Endothelial cell of umbilical vein (primary cell): ENCODE results near the gene UEVLD. TPM values are rescaled to one million over a fixed set of nuclear protein-coding genes. Genes with fewer than 3 reads are reported as not detected.

Experiments used
- BruUV-seq: library from RNA; stranded (reverse); fragments of 400-500 nt; replicated peaks from 2 replicates; lab custom pipeline; 2021; lab: Mats Ljungman, UMichigan
- CTCF ChIA-PET: fragments of 300-600, 350-600 bp; sonication (Branson Sonifier 250); formaldehyde crosslinking; loops from one replicate; lab custom pipeline; 2021; ENCODE audit warnings: antibody characterized with exemption, inconsistent platforms; lab: Charles Lee
- POLR2A ChIA-PET: fragments of 300-600, 350-600 bp; sonication (Branson Sonifier 250); formaldehyde crosslinking; loops from one replicate; lab custom pipeline; 2021; ENCODE audit warnings: antibody characterized with exemption, inconsistent platforms; lab: Charles Lee
- DNase-seq: peaks from one replicate; pipeline ENCODE4 v3.0.0-alpha.2; 2011; ENCODE audit warnings: low read depth, low spot score
- FAIRE-seq: peaks from 2 replicates; lab custom pipeline; 2011; peaks lifted over from hg19 to GRCh38; lab: Jason Lieb, UNC
- H2AFZ ChIP-seq: 2 replicates; pipeline ENCODE4 v1.6.0; 2012; ENCODE audit warnings: low read depth, low read length, control low read depth, inconsistent platforms
- H3K27ac ChIP-seq: 2 replicates; pipeline ENCODE4 v1.5.1; 2011; ENCODE audit warnings: low read depth, mild to moderate bottlenecking, control low read depth, low read length, moderate library complexity; ENCODE audit not compliant: insufficient read depth
- H3K27me3 ChIP-seq, 2 experiments: 2 replicates each; pipeline versions ENCODE4 v1.6.0 to v1.6.1; 2011; ENCODE audit warnings: low read length in 2 of 2, mixed read lengths in 1 of 2; ENCODE audit not compliant: control insufficient read depth in 2 of 2, insufficient read depth in 2 of 2
- H3K36me3 ChIP-seq, 2 experiments: 2 replicates in 1 of 2; 3 replicates in 1 of 2; pipeline ENCODE4 v1.5.1; 2011; ENCODE audit warnings: low read length in 2 of 2, mild to moderate bottlenecking in 1 of 2, moderate library complexity in 1 of 2; ENCODE audit not compliant: control insufficient read depth in 2 of 2, insufficient read depth in 2 of 2; ENCODE audit errors: extremely low read depth in 1 of 2
- H3K4me1 ChIP-seq: 3 replicates; pipeline ENCODE4 v1.5.1; 2011; ENCODE audit warnings: mild to moderate bottlenecking, low read length; ENCODE audit not compliant: control insufficient read depth, insufficient read depth; ENCODE audit errors: extremely low read depth
- H3K4me2 ChIP-seq: 2 replicates; pipeline ENCODE4 v1.6.1; 2011; ENCODE audit warnings: low read length, control low read depth, mixed read lengths; ENCODE audit not compliant: insufficient read depth
- H3K4me3 ChIP-seq, 3 experiments: fragments of 200-600 bp in 1 of 3; sonication (generic), shearing (Covaris generic) in 1 of 3; replicated peaks in 1 of 3; 2 replicates each; pipeline ENCODE4 v1.5.1; 2011 to 2016; ENCODE audit warnings: control low read depth in 3 of 3, low read length in 3 of 3, mild to moderate bottlenecking in 2 of 3, inconsistent platforms in 1 of 3, low read depth in 1 of 3, moderate library complexity in 1 of 3; ENCODE audit not compliant: insufficient read depth in 1 of 3
- H3K79me2 ChIP-seq: 2 replicates; pipeline ENCODE4 v1.6.0; 2012; ENCODE audit warnings: low read length, inconsistent platforms; ENCODE audit not compliant: control insufficient read depth, insufficient read depth
- H3K9ac ChIP-seq: replicated peaks from 2 replicates; pipeline ENCODE3; 2011; ENCODE audit warnings: low read length, control low read depth; ENCODE audit not compliant: insufficient read depth; ENCODE audit errors: extremely low read depth
- H3K9me1 ChIP-seq: replicated peaks from 3 replicates; pipeline ENCODE4 v1.6.0; 2011; ENCODE audit warnings: mild to moderate bottlenecking, low read length; ENCODE audit not compliant: control insufficient read depth, insufficient read depth; ENCODE audit errors: extremely low read depth
- H3K9me3 ChIP-seq: replicated peaks from 2 replicates; pipeline ENCODE4 v1.5.1; 2012; ENCODE audit warnings: low read length, inconsistent platforms; ENCODE audit not compliant: control insufficient read depth, insufficient read depth
- H4K20me1 ChIP-seq: replicated peaks from 2 replicates; pipeline ENCODE3; 2011; ENCODE audit warnings: mild to moderate bottlenecking, low read length; ENCODE audit not compliant: control insufficient read depth, insufficient read depth; ENCODE audit errors: extremely low read depth
- CTCF ChIP-seq, 2 donors: IDR thresholded peaks; 1 replicate in 1 of 2; 2 replicates in 1 of 2; pipeline ENCODE4 v1.5.1; 2011; ENCODE audit warnings: low read length in 2 of 2, mild to moderate bottlenecking in 2 of 2, moderate library complexity in 2 of 2, control low read depth in 1 of 2, inconsistent platforms in 1 of 2, low read depth in 1 of 2; ENCODE audit not compliant: insufficient read depth in 1 of 2; ENCODE audit errors: extremely low read depth in 1 of 2
- FOS ChIP-seq: IDR thresholded peaks from 2 replicates; pipeline ENCODE4 v1.6.1; 2011; ENCODE audit warnings: mild to moderate bottlenecking, low read length, moderate library complexity, borderline replicate concordance; ENCODE audit not compliant: insufficient read depth
- GATA2 ChIP-seq: IDR thresholded peaks from 2 replicates; pipeline ENCODE4 v1.7.0; 2011; ENCODE audit warnings: low read depth, mild to moderate bottlenecking, moderate library complexity, mixed read lengths, low read length; ENCODE audit not compliant: insufficient read length, insufficient read depth
- POLR2AphosphoS5 ChIP-seq: IDR thresholded peaks from 2 replicates; pipeline ENCODE4 v1.6.1; 2012; ENCODE audit warnings: low read depth, mild to moderate bottlenecking, control low read depth, low read length, moderate library complexity; ENCODE audit not compliant: insufficient read depth
- dilution Hi-C: fragments of 300-500 bp; cut with MboI; formaldehyde crosslinking; loops from one replicate; pipeline ENCODE4 v1.15.0; 2019; ENCODE audit warnings: low sequenced_read_pairs; ENCODE audit not compliant: extremely low pct_ligation_motif_present
- intact Hi-C: fragments of 100-400 bp; cut with micrococcal nuclease; formaldehyde crosslinking; loops from one replicate; pipeline ENCODE4 v1.10.0; 2022
- polyA plus RNA-seq, 4 experiments: library from polyadenylated mRNA; depleted of rRNA in 3 of 4; stranded (reverse) in 3 of 4; unstranded in 1 of 4; fragments of >200 nt; gene quantifications; 2 replicates each; pipeline versions ENCODE4 v1.2.1 to v1.2.3, GENCODE V29; 2011 to 2012; ENCODE audit warnings: missing spikeins in 1 of 4
- total RNA-seq: library from RNA; stranded (reverse); gene quantifications from 2 replicates; pipeline ENCODE4 v1.2.3, GENCODE V29; 2021

Gene UEVLD
- total and polyA plus RNA-seq, 2 donors (not counting 3 experiments of a cell fraction or from before 2014, with no cell fraction given): 9.2 to 19.1 TPM

- no peak overlapping the region for H2AFZ ChIP-seq
- H3K36me3 ChIP-seq: peaks cover 3 to 4% of the 10 kb centered on the region in 2 experiments
- H3K27ac ChIP-seq: no peak overlapping the region
- no peak for TF ChIP-seq FOS
- TF ChIP-seq POLR2AphosphoS5: no peak
- no peak for TF ChIP-seq GATA2
- peak in 1 of 2 donors; percentile 26 for TF ChIP-seq CTCF (IDR thresholded peaks at IDR 0.05; ENCODE audit: extremely low read depth in 1 of 2, insufficient read depth in 1 of 2, low read depth in 1 of 2, low read length in 2 of 2)
- POLR2A ChIA-PET: interaction anchor here (0.6 to 0.9 kb wide), 2 partner anchors 12 to 13 kb away, joined by 3 read pairs; no protein-coding TSS in a partner anchor
- dilution Hi-C loops (no loop called here), intact Hi-C loops (loop anchor here (1.0 to 2.0 kb wide), 4 partner anchors 111 to 262 kb away; no protein-coding TSS in a partner anchor)
- no peak overlapping the region for H3K4me2 ChIP-seq
- DNase-seq: peak; percentile 43
- no peaks in the 10 kb centered on the region for H3K4me1 ChIP-seq
- no peaks in the 10 kb centered on the region for H4K20me1 ChIP-seq
- H3K4me3 ChIP-seq: no peak overlapping the region
- CTCF ChIA-PET: interaction anchor here (0.6 to 2.8 kb wide), 29 partner anchors 8 to 425 kb away, joined by 3 to 63 read pairs (median 4); partner anchors contain the start of genes SPTY2D1, TSG101 and UEVLD
- no TSS peak for BruUV-seq
- FAIRE-seq: peak; percentile 21
- H3K79me2 ChIP-seq: no peaks in the 10 kb centered on the region
- no peak overlapping the region for H3K9ac ChIP-seq
- no peaks in the 10 kb centered on the region for H3K27me3 ChIP-seq
- H3K9me1 ChIP-seq: no peaks in the 10 kb centered on the region
- H3K9me3 ChIP-seq: no peaks in the 10 kb centered on the region
Measured at GRCh38 chr11:18540207-18541009, 48.1 kb downstream of the UEVLD start.
